A549 (cell line): ENCODE measurements around the gene ZNF827. TPM values are rescaled to one million over a fixed set of nuclear protein-coding genes. Genes with fewer than 3 reads are reported as not detected.

Source experiments
- ATAC-seq, 2 experiments: fragments of 200-7000 bp in 1 of 2; fragments of >200 bp in 1 of 2; cut with Nextera tagmentation in 1 of 2; cut with Tn5 transposase in 1 of 2; 3 replicates each; pipeline versions ENCODE4 v1.8.0 to v1.9.1; 2018 to 2020; ENCODE audit warnings: mild to moderate bottlenecking in 1 of 2, moderate library complexity in 1 of 2
- CTCF ChIA-PET: fragments of 300-600 bp; sonication (Branson Sonifier 250); formaldehyde crosslinking; extraction: SDS; loops from one replicate; lab custom pipeline; 2021; ENCODE audit warnings: antibody characterized with exemption, inconsistent platforms; lab: Yijun Ruan, JAX
- POLR2A ChIA-PET: fragments of 350-600 bp; formaldehyde crosslinking; extraction: SDS; loops from one replicate; lab custom pipeline; 2021; ENCODE audit warnings: antibody characterized with exemption, inconsistent platforms; lab: Yijun Ruan, JAX
- DNase-seq, 2 experiments: peaks; one replicate each; pipeline versions ENCODE4 v3.0.0 to v3.0.0-alpha.2; 2011 to 2016; ENCODE audit warnings: low read depth in 1 of 2, low spot score in 1 of 2
- FAIRE-seq: peaks from 2 replicates; lab custom pipeline; 2011; peaks lifted over from hg19 to GRCh38; lab: Jason Lieb, UNC
- H3K27ac ChIP-seq, 2 experiments: fragments of >200 bp; sonication (Bioruptor Twin); formaldehyde crosslinking; 3 replicates each; pipeline ENCODE4 v1.5.1; 2016 to 2017
- H3K4me1 ChIP-seq: fragments of >200 bp; sonication (Bioruptor Twin); formaldehyde crosslinking; 3 replicates; pipeline ENCODE4 v1.6.1; 2016
- H3K4me2 ChIP-seq: fragments of >200 bp; sonication (Bioruptor Twin); formaldehyde crosslinking; 3 replicates; pipeline ENCODE4 v1.6.1; 2016
- H3K4me3 ChIP-seq: fragments of >200 bp; sonication (Bioruptor Twin); formaldehyde crosslinking; 3 replicates; pipeline ENCODE4 v1.5.1; 2016
- H3K9me3 ChIP-seq: fragments of >200 bp; sonication (Bioruptor Twin); formaldehyde crosslinking; 3 replicates; pipeline ENCODE4 v1.6.1; 2016
- CBX8 ChIP-seq: fragments of 200-600 bp; sonication (generic); IDR thresholded peaks from 2 replicates; pipeline ENCODE4 v1.6.1; 2016
- CHD4 ChIP-seq: fragments of 200-600 bp; sonication (generic); IDR thresholded peaks from 2 replicates; pipeline ENCODE4 v1.6.1; 2016; ENCODE audit warnings: antibody characterized with exemption, mild to moderate bottlenecking, borderline replicate concordance
- EHMT2 ChIP-seq: fragments of 200-600 bp; sonication (generic); IDR thresholded peaks from 2 replicates; pipeline ENCODE4 v1.6.1; 2016; ENCODE audit warnings: antibody characterized with exemption, low read depth, mild to moderate bottlenecking, moderate library complexity
- EP300 ChIP-seq, 2 experiments: fragments of >200 bp; sonication (Bioruptor Twin); formaldehyde crosslinking; IDR thresholded peaks; 2 replicates in 1 of 2; 3 replicates in 1 of 2; pipeline ENCODE4 v1.6.1; 2016 to 2017
- ESRRA ChIP-seq: fragments of 150-350 bp; IDR thresholded peaks from 2 replicates; pipeline ENCODE4 v1.6.1; 2014; ENCODE audit warnings: mild to moderate bottlenecking, low read length, borderline replicate concordance
- FOSB ChIP-seq: fragments of 250-450 bp; sonication (Bioruptor Pico); IDR thresholded peaks from 2 replicates; pipeline ENCODE4 v1.5.0; 2020; ENCODE audit warnings: mild to moderate bottlenecking, moderate library complexity
- FOSL2 ChIP-seq, 2 experiments: fragments of 450-650 bp in 1 of 2; fragments of >200 bp in 1 of 2; sonication (Bioruptor Twin) in 1 of 2; formaldehyde crosslinking; IDR thresholded peaks; 2 replicates each; pipeline versions ENCODE4 v1.5.0 to v1.6.1; 2016 to 2020; ENCODE audit warnings: mild to moderate bottlenecking in 1 of 2, moderate library complexity in 1 of 2
- FOXS1 ChIP-seq: fragments of 250-450 bp; sonication (Bioruptor Pico); IDR thresholded peaks from 2 replicates; pipeline ENCODE4 v1.5.0; 2020; ENCODE audit warnings: mild to moderate bottlenecking, moderate library complexity
- GATA3 ChIP-seq: IDR thresholded peaks from 2 replicates; pipeline ENCODE4 v1.6.1; 2012; ENCODE audit warnings: borderline replicate concordance
- HOXA7 ChIP-seq: fragments of 250-450 bp; sonication (Bioruptor Pico); IDR thresholded peaks from 2 replicates; pipeline ENCODE4 v1.5.0; 2020; ENCODE audit warnings: mild to moderate bottlenecking, moderate library complexity
- HOXB13 ChIP-seq: fragments of 250-450 bp; sonication (Bioruptor Pico); IDR thresholded peaks from 2 replicates; pipeline ENCODE4 v1.5.0; 2020; ENCODE audit warnings: low read depth, mild to moderate bottlenecking, moderate library complexity
- MAFK ChIP-seq: fragments of 450-650 bp; IDR thresholded peaks from 2 replicates; pipeline ENCODE4 v1.6.1; 2014; ENCODE audit not compliant: partially characterized antibody
- MYC ChIP-seq: IDR thresholded peaks from 2 replicates; pipeline ENCODE4 v1.6.1; 2012; ENCODE audit warnings: mild to moderate bottlenecking, inconsistent platforms, low read length, improper control_type of control experiment, borderline replicate concordance
- NPAS2 ChIP-seq: fragments of 250-450 bp; sonication (Bioruptor Pico); IDR thresholded peaks from 2 replicates; pipeline ENCODE4 v1.8.0; 2022; ENCODE audit warnings: mild to moderate bottlenecking, moderate library complexity, borderline replicate concordance
- NR3C1 ChIP-seq: fragments of >200 bp; sonication (Bioruptor Twin); formaldehyde crosslinking; IDR thresholded peaks from 3 replicates; pipeline ENCODE4 v1.6.1; 2017
- PHF8 ChIP-seq: fragments of 200-600 bp; sonication (generic); IDR thresholded peaks from 2 replicates; pipeline ENCODE4 v1.6.1; 2016; ENCODE audit warnings: low read depth, mild to moderate bottlenecking, antibody characterized with exemption, moderate library complexity, borderline replicate concordance
- RAD21 ChIP-seq, 2 experiments: fragments of >200 bp in 1 of 2; sonication (Bioruptor Twin) in 1 of 2; formaldehyde crosslinking in 1 of 2; IDR thresholded peaks in 1 of 2; conservative IDR thresholded peaks in 1 of 2; 2 replicates in 1 of 2; 3 replicates in 1 of 2; pipeline ENCODE4 v1.6.1; 2012 to 2018; ENCODE audit warnings: inconsistent platforms in 1 of 2
- RNF2 ChIP-seq: fragments of 200-600 bp; sonication (generic); IDR thresholded peaks from 2 replicates; pipeline ENCODE4 v1.6.1; 2016; ENCODE audit warnings: low read depth, mild to moderate bottlenecking, antibody characterized with exemption, moderate library complexity, borderline replicate concordance
- SMC3 ChIP-seq: fragments of >200 bp; sonication (Bioruptor Twin); formaldehyde crosslinking; IDR thresholded peaks from 3 replicates; pipeline ENCODE4 v1.6.1; 2018; ENCODE audit warnings: inconsistent platforms
- TFCP2L1 ChIP-seq: fragments of 250-450 bp; sonication (Bioruptor Pico); IDR thresholded peaks from 2 replicates; pipeline ENCODE4 v1.5.0; 2021; ENCODE audit warnings: mild to moderate bottlenecking
- TP53 ChIP-seq: fragments of 250-450 bp; sonication (Bioruptor Pico); IDR thresholded peaks from 2 replicates; pipeline ENCODE4 v1.5.0; 2021; ENCODE audit warnings: mild to moderate bottlenecking, moderate library complexity
- ZC3H11A ChIP-seq: fragments of 450-650 bp; IDR thresholded peaks from 2 replicates; pipeline ENCODE4 v1.6.1; 2014; ENCODE audit warnings: antibody characterized with exemption, mild to moderate bottlenecking
- ZNF302 ChIP-seq: fragments of 250-450 bp; sonication (Bioruptor Pico); IDR thresholded peaks from 2 replicates; pipeline ENCODE4 v1.9.0; 2021; ENCODE audit warnings: inconsistent platforms, mild to moderate bottlenecking, moderate library complexity
- WGBS: methylation state at CpG from one replicate; pipeline ENCODE4 v1.1.6; 2017; ENCODE audit errors: missing lambda C conversion rate; 5-methylcytosine and 5-hydroxymethylcytosine counted together
- polyA plus RNA-seq, 4 experiments: library from polyadenylated mRNA; depleted of rRNA in 3 of 4; stranded (reverse); fragments of >200 nt; fragmentation: RNase III in 1 of 4; extraction: RNeasy Plus Mini Kit Qiagen cat#74134 plus additional on column Dnase treatment in 1 of 4; gene quantifications; 2 replicates in 3 of 4; 3 replicates in 1 of 4; pipeline ENCODE4 v1.2.3, GENCODE V29; 2011 to 2017
- TF ChIP-seq, protein P1 (sequence below): IDR thresholded peaks from 2 replicates; pipeline ENCODE4 v1.6.1; 2012
- TF ChIP-seq, protein P2 (sequence below): IDR thresholded peaks from 2 replicates; pipeline ENCODE4 v1.6.1; 2012
- TF ChIP-seq, protein P3 (sequence below): fragments of 250-450 bp; sonication (Bioruptor Pico); IDR thresholded peaks from 2 replicates; pipeline ENCODE4 v1.5.0; 2021; ENCODE audit warnings: mild to moderate bottlenecking, moderate library complexity, borderline replicate concordance
- TF ChIP-seq, protein P4 (sequence below): IDR thresholded peaks from 2 replicates; pipeline ENCODE4 v1.6.1; 2012; ENCODE audit warnings: low read depth, borderline replicate concordance
- TF ChIP-seq, protein P5 (sequence below): fragments of 250-450 bp; sonication (Bioruptor Pico); IDR thresholded peaks from 2 replicates; pipeline ENCODE4 v1.5.0; 2020; ENCODE audit warnings: low read depth, mild to moderate bottlenecking, moderate library complexity

ZNF827 gene
- polyA plus RNA-seq, 2 of the 4 experiments (the other 2 are of a cell fraction) = 3.8 to 4.2 TPM

DNA sequence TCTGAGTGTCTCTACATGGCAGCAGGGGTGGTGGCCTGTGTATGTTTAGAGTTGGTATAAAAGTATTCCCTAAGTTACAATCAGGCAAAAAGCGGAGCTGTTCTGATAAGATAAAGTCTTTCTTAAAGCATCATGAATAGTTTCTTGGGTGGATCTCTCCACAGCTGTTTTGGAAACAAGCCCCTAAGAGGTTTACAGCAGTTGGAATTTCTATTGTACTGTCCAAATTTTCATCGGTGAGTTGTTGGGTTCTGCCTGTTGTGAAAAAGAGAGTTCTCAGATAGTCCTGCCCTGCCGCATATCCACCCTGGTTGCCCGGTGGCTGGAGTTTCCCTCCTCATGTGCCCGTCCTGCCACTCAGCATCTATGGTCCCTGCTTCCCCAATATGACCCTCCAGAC, 208.6 kb downstream of the ZNF827 start:
- Histone ChIP-seq H3K4me3 (no peak overlapping the region), H3K4me1 (peaks cover 42% of the 10 kb centered on the region), H3K4me2 (no peak overlapping the region; the same call in 2 of the 3 replicates), H3K9me3 (no peaks in the 10 kb centered on the region), H3K27ac (peak overlapping the region; percentile 12 to 24; a peak in 3 of 6 replicates)
- FAIRE-seq (no peak), DNase-seq (no peak), ATAC-seq (no peak)
- POLR2A ChIA-PET = no interaction called here
- CTCF ChIA-PET = no interaction called here
- 91% methylated on average over 5 of the region's 5 CpGs for WGBS
- TF ChIP-seq RNF2 = no peak
- TF ChIP-seq, protein P1, sequence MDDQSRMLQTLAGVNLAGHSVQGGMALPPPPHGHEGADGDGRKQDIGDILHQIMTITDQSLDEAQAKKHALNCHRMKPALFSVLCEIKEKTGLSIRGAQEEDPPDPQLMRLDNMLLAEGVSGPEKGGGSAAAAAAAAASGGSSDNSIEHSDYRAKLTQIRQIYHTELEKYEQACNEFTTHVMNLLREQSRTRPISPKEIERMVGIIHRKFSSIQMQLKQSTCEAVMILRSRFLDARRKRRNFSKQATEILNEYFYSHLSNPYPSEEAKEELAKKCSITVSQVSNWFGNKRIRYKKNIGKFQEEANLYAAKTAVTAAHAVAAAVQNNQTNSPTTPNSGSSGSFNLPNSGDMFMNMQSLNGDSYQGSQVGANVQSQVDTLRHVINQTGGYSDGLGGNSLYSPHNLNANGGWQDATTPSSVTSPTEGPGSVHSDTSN = no peak
- TF ChIP-seq TP53 (CRISPR knock-in tag) = no peak
- TF ChIP-seq PHF8 = no peak
- no peak for TF ChIP-seq EP300 (IDR thresholded peaks at IDR 0.05)
- TF ChIP-seq GATA3 = no peak
- TF ChIP-seq CBX8 = no peak
- no peak for TF ChIP-seq FOSB (CRISPR knock-in tag)
- no peak for TF ChIP-seq ESRRA
- TF ChIP-seq, protein P2, sequence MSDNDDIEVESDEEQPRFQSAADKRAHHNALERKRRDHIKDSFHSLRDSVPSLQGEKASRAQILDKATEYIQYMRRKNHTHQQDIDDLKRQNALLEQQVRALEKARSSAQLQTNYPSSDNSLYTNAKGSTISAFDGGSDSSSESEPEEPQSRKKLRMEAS = no peak
- no peak for TF ChIP-seq CHD4
- TF ChIP-seq EHMT2 = no peak
- TF ChIP-seq HOXB13 = no peak
- TF ChIP-seq, protein P3, sequence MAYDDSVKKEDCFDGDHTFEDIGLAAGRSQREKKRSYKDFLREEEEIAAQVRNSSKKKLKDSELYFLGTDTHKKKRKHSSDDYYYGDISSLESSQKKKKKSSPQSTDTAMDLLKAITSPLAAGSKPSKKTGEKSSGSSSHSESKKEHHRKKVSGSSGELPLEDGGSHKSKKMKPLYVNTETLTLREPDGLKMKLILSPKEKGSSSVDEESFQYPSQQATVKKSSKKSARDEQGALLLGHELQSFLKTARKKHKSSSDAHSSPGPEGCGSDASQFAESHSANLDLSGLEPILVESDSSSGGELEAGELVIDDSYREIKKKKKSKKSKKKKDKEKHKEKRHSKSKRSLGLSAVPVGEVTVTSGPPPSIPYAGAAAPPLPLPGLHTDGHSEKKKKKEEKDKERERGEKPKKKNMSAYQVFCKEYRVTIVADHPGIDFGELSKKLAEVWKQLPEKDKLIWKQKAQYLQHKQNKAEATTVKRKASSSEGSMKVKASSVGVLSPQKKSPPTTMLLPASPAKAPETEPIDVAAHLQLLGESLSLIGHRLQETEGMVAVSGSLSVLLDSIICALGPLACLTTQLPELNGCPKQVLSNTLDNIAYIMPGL (CRISPR knock-in tag) = no peak
- TF ChIP-seq, protein P4, sequence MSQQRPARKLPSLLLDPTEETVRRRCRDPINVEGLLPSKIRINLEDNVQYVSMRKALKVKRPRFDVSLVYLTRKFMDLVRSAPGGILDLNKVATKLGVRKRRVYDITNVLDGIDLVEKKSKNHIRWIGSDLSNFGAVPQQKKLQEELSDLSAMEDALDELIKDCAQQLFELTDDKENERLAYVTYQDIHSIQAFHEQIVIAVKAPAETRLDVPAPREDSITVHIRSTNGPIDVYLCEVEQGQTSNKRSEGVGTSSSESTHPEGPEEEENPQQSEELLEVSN = no peak

DNA sequence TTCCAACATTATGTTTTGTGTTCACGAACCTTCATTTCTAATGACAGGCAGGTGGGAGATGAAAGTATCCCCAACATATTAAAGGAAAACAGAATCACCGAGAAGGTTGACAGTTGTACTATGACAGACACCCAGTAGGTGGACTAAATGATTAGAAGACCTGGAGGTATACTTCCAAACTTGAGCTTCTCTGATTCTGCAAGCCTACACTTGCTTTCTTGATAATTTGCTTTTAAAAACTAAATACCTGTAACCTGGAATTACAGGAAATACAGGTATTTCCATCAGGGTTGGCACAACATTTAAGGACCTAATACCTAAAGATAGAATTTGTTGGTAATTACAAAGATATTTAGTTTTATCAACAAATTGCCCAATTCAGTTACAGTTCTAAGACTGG, 215.3 kb downstream of the ZNF827 start:
- TF ChIP-seq MYC = no peak
- peak in 1 of 2 experiments; percentile 12; a peak in 1 of 5 replicates for TF ChIP-seq RAD21 (conservative IDR thresholded peaks at IDR 0.05 in 1 of 2, IDR thresholded peaks at IDR 0.05 in 1 of 2)
- FAIRE-seq = no peak
- ATAC-seq = no peak
- H3K4me1 ChIP-seq = no peaks in the 10 kb centered on the region
- H3K4me3 ChIP-seq = no peak overlapping the region
- 81% methylated on average over 2 of the region's 2 CpGs for WGBS
- ChIA-PET POLR2A (no interaction called here), CTCF (interaction anchor here (0.6 to 1.2 kb wide), 2 partner anchors 43 to 355 kb away, joined by 3 read pairs; no protein-coding TSS in a partner anchor)
- no peaks in the 10 kb centered on the region for H3K9me3 ChIP-seq
- no peak for DNase-seq
- H3K27ac ChIP-seq = no peak overlapping the region
- H3K4me2 ChIP-seq = no peak overlapping the region

DNA sequence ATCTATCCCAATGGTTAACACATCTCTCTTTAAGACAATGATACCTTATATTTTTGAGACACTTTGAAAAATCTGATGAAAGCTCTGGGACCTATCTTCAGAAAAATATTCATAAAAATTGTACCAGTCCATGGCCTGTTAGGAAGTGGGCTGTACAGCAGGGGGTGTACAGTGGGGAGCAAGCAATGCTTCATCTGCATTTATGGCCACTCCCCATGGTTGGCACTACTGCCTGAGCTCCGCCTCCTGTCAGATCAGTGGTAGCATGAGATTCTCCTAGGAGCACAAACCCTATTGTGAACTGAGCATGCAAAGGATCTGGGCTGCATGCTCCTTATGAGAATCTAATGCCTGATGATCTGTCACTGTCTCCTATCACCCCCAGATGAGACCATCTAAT, 216.1 kb downstream of the ZNF827 start:
- Histone ChIP-seq H3K9me3 (no peaks in the 10 kb centered on the region), H3K4me3 (no peak overlapping the region), H3K4me1 (no peaks in the 10 kb centered on the region), H3K4me2 (no peak overlapping the region), H3K27ac (no peak overlapping the region)
- ChIA-PET POLR2A (no interaction called here), CTCF (no interaction called here)
- ATAC-seq (0 out of 6 replicates have a peak, but pooled peaks of 1 of the 2 experiments have one; percentile 40), FAIRE-seq (no peak), DNase-seq (no peak)
- 63% methylated on average over 1 of the region's 1 CpG for WGBS
- TF ChIP-seq, protein P3 (CRISPR knock-in tag) = no peak
- TF ChIP-seq CHD4 (no peak), HOXA7 (CRISPR knock-in tag) (no peak), SMC3 (no peak), TFCP2L1 (no peak), NR3C1 (no peak), ZNF302 (no peak), NPAS2 (no peak), ZC3H11A (no peak), RNF2 (no peak), FOXS1 (CRISPR knock-in tag) (no peak), MAFK (no peak), FOSL2 (IDR thresholded peaks at IDR 0.05) (no peak), FOSL2 (CRISPR knock-in tag; IDR thresholded peaks at IDR 0.05) (no peak)
- TF ChIP-seq, protein P5, sequence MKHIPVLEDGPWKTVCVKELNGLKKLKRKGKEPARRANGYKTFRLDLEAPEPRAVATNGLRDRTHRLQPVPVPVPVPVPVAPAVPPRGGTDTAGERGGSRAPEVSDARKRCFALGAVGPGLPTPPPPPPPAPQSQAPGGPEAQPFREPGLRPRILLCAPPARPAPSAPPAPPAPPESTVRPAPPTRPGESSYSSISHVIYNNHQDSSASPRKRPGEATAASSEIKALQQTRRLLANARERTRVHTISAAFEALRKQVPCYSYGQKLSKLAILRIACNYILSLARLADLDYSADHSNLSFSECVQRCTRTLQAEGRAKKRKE = no peak
